Measurements from ENCODE around the gene FBXO24.

Gene FBXO24

GRCh38 chr7:100573691-100574361, 12.3 kb upstream of the FBXO24 start, which contains the start of gene SAP25:
Gene SAP25 (minus strand): TSS chr7:100573900. CDS start chr7:100573742, 158 bp downstream.
- no peak for DNase-seq (ENCODE audit: low read depth, low spot score)

GRCh38 chr7:100574362-100575205, 11.5 kb upstream of the FBXO24 start:
- no peak for DNase-seq (ENCODE audit: low read depth, low spot score)

DNA sequence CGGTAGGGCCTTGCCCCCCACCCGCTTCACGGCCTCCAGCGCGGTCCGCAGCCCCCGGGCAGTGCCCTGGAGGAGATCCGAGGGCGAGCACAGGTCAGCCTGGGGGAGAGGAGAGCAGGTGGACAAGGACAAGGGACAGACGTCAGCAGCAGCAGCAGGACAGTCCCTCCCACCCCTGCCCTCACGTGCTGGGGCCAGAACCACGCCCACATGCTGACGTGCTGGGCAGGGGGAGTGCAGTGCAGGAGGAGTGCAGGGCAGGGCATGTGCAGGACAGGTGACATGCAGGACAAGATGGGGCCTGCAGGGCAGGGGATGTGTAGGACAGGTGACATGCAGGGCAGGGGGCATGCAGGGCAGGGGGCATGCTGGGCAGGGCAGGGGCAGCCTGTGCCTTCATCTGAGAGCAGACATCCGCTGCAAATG, 10.9 kb upstream of the FBXO24 start:
- DNase-seq (ENCODE audit: low read depth, low spot score): no peak

GRCh38 chr7:100575746-100576383, 10.3 kb upstream of the FBXO24 start:
- no peak for DNase-seq (ENCODE audit: low read depth, low spot score)

- DNase-seq (ENCODE audit: low read depth, low spot score): no peak
Measured at GRCh38 chr7:100576384-100576993, 9.6 kb upstream of the FBXO24 start.

DNA sequence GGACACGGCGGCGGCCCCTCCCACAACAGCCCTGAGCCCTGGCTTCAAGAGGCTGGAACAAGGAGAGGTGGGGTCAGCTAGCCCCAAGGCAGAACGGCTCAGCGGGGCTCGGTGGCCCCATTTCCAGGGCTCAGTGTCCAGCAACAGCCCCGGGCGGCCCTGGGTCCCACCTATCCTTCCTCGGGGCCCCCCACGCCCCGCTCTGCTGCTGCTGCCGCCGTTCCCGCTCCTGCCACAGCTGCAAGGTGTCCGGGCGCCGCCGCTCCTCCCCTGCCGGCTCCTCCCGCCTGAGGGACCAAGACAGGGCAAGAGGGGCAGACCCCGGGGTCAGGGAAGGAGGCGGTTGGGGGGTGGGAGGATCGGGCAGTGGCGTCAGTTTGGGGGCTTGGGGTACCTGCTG, 9.0 kb upstream of the FBXO24 start:
- DNase-seq (ENCODE audit: low read depth, low spot score): no peak

DNA sequence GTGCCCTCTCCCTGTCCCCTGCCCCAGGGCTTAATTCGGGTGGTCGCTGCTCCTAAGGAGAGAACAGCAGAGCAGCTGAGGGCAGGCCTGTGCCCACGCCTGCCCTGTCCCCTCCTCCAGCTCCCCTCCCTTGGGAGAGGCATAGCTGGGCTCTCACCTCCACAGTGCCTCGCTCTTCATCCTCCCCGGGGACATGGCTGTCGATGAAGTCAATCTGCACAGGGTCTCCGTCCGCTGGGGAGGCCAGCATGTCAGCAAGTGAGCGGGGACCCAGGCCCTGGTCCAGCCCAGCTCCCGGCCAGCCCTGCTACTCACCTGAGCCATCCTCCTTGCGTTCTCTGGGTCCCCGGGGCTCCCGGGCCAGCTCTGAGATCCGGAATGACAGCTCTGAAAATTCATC, 8.6 kb upstream of the FBXO24 start:
- no peak for DNase-seq (ENCODE audit: low read depth, low spot score)

DNA sequence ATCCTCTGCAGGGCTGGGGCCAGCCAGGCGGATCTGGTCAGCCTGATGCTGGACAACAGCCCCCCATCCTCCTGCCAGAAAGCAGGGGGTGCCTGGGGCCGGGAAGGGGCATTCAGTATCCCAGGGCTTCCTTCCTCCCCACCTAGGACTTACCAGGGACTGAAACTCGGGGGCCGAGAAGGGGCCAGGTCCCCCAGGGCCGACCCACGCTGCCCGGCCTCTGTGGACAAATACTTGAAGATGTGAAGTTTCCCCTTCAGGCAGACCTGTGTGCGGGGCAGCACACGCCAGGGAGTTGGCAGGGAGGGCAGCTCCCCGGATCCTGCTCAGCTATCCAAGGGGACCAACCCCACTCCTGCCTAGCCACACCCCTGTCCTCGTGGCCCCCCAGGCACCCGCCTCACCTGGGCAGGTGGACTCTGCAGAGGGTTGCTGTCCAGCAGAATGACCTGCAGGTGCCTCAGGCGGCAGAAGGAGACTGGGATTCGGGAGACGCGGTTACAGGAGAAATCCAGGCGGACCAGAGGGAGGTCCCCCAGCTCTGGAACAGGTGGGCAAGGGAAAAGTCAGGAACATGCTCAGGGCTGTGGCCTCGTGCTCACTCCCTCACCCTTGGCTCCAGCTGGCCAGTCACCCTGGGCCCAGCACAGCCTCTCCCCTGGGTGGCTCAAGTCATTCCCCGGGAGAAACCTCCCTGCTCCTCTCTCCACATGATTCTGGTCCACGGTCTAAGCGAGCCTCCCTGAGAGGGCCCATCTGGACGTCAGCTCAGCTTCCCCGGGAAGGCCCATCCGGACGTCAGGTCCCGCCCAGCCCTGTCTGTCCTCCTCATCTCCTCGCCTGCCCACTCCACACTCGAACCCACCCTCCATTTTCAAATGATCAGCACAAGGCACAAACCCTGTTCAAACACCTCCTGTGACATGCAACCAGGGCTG, 7.6 kb upstream of the FBXO24 start:
- no peak for DNase-seq (ENCODE audit: low read depth, low spot score)

DNA sequence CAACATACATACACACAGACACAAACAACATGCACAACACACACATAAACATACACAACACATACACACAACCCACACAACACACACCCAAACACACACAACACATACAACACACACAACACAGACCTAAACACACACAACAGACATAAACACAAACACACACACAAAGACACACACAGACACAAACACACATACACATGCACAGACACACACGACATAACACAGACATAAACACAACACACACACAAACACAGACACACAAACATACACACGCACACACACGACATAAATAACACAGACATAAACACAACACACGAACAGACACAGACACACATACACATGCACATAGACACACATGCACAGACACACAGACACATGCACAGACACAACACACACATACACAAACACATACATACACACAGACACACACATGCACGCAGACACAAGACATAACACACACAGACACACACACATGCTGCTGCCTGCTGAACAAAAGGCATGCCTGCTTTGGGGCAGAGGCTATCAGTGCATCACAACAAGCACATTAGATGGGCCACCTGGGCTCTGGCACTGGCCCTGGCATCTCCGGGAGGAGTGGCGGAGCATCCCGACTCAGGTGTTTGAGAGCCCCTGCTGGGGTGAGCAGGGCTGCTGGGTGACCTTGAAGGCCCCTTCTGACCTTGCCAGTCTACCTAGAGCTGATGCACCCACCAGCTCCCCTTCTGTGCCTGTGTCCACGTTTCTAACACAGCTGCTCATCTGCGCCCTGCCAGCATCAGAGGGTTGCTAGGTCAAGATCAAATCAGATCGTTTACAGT, 5.5 kb upstream of the FBXO24 start:
- no peak for DNase-seq (ENCODE audit: low read depth, low spot score)

GRCh38 chr7:100582041-100582579, 4.0 kb upstream of the FBXO24 start:
- no peak for DNase-seq (ENCODE audit: low read depth, low spot score)

DNA sequence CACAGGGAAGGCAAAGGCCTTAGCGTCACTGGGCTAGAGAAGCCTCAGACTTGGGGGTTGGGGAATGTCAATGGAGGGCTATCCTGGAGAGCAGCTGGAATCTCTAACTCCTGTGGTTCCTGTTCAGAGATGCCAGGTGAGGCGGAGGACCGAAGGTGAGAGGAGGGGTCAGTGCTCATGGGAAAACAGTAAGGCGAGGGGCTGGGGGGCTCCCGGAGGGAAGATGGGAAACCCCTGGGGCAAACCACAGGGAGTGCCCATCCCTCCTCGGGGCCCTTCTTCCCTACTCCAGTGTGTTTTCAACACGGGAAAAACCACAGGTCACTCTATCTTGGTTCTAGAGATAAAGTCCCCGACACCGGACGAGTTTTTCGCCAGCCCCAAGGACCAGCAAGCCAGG, 3.5 kb upstream of the FBXO24 start:
- DNase-seq (ENCODE audit: low read depth, low spot score): no peak

GRCh38 chr7:100583132-100584053, 2.7 kb upstream of the FBXO24 start:
- no peak for DNase-seq (ENCODE audit: low read depth, low spot score)

- DNase-seq (ENCODE audit: low read depth, low spot score): no peak
Measured at GRCh38 chr7:100584054-100584682, 2.0 kb upstream of the FBXO24 start.

- no peak for DNase-seq (ENCODE audit: low read depth, low spot score)
Measured at GRCh38 chr7:100584683-100585510, 1.2 kb upstream of the FBXO24 start.

- DNase-seq (ENCODE audit: low read depth, low spot score): no peak
Measured at GRCh38 chr7:100585511-100586265, 440 bp upstream of the FBXO24 start, which contains the start of gene LRCH4. Gene LRCH4 (minus strand): TSS chr7:100586129. CDS start chr7:100586100, 29 bp downstream.

DNA sequence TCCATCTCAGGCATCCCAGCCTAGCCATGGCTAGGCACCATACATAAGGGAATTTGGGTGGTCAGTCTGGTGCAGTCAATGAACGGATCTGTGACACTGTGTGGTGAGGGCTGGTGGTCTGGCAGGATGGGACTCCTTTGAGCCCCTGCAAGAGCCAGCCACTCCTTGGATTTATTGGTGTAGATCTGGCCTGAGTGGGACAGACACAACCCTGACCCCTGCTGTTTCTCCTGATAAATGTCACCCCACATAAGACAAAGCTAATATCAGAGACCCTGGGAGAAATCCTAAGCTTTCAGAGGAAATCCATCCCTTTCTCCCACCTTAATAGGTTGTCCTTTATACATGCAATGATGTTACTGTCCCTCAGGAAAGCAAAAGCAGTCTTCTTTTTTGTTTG, 2.3 kb downstream of the FBXO24 start:
- no peak for DNase-seq (ENCODE audit: low read depth, low spot score)
